Ovary (tissue), 9 donors: ENCODE data around the gene ETS1. TPM values are rescaled to one million over a fixed set of nuclear protein-coding genes. Genes with fewer than 3 reads are reported as not detected.

Experiments
- DNase-seq, 5 donors: peaks; one replicate each; pipeline ENCODE4 v3.0.0-alpha.2; 2019 to 2020
- H3K27ac ChIP-seq, 2 donors: fragments of 200-600 bp; one replicate each; pipeline versions ENCODE4 v1.5.1 to v1.8.0; 2019 to 2022
- H3K27me3 ChIP-seq: fragments of 200-600 bp; one replicate; pipeline ENCODE4 v1.8.0; 2022
- H3K36me3 ChIP-seq: fragments of 200-600 bp; sonication (generic); one replicate; pipeline ENCODE4 v1.5.1; 2019
- H3K4me1 ChIP-seq: one replicate; pipeline ENCODE4 v1.8.1; 2013; ENCODE audit warnings: mild to moderate bottlenecking, moderate library complexity; ENCODE audit not compliant: insufficient read depth
- H3K4me3 ChIP-seq: fragments of 200-600 bp; sonication (generic); one replicate; pipeline ENCODE4 v1.5.1; 2017
- H3K9me3 ChIP-seq, 2 donors: fragments of 200-600 bp in 1 of 2; sonication (generic) in 1 of 2; one replicate each; pipeline versions ENCODE4 v1.5.1 to v1.8.1; 2013 to 2019; ENCODE audit warnings: mild to moderate bottlenecking in 1 of 2, moderate library complexity in 1 of 2
- EP300 ChIP-seq: sonication (generic); formaldehyde crosslinking; IDR thresholded peaks from one replicate; pipeline ENCODE4 v1.6.1; 2017; ENCODE audit warnings: antibody characterized with exemption
- POLR2A ChIP-seq: fragments of 450-650 bp; IDR thresholded peaks from one replicate; pipeline ENCODE4 v1.6.1; 2017; ENCODE audit warnings: antibody characterized with exemption, mild to moderate bottlenecking, moderate library complexity
- WGBS, 3 donors: extraction: QIAGEN DNeasy Blood & Tissue Kit in 1 of 3; methylation state at CpG; one replicate each; pipeline versions ENCODE4 v1.1.5 to v1.1.7; 2013 to 2017; 5-methylcytosine and 5-hydroxymethylcytosine counted together
- intact Hi-C, 4 donors: fragments of 100-400 bp; cut with DNase I; formaldehyde crosslinking; loops; one replicate each; pipeline versions ENCODE4 v1.11.0 to v1.15.1; 2022 to 2023
- polyA plus RNA-seq, 2 donors: library from polyadenylated mRNA; stranded (reverse); fragments of 200-250 nt in 1 of 2; fragments of 350-450 nt in 1 of 2; fragmentation: Illumina TruSeq in 1 of 2; extraction: RNeasy Lipid Tissue Mini Kit (QIAGEN cat#74804) in 1 of 2; gene quantifications; one replicate each; pipeline ENCODE4 v1.2.3, GENCODE V29; 2013 to 2014
- total RNA-seq, 7 donors: library from RNA; depleted of rRNA in 2 of 7; stranded (reverse); fragments of >200 nt in 2 of 7; fragmentation: NEBNext Ultra II Directional in 3 of 7; extraction: Animal tissue kit (Norgen Biotek cat#: 25700) in 3 of 7; gene quantifications; one replicate each; pipeline versions ENCODE4 v1.1.0 to v1.2.4, GENCODE V29; 2016 to 2023
- TF ChIP-seq, protein P1 (sequence below), 3 donors: fragments of 450-650 bp in 2 of 3; fragments of 200-600 bp in 1 of 3; IDR thresholded peaks; one replicate each; pipeline versions ENCODE4 v1.5.1 to v1.8.0; 2016 to 2022; ENCODE audit warnings: antibody characterized with exemption in 3 of 3, mild to moderate bottlenecking in 1 of 3
- donor health status: DM: no; HTN: no; CAD: no; lungs with moderate emphysema.
- donor health status: DM: no; HTN: no; CAD: no.
- donor health status: Bipolar disorder and iron deficiency.
- donor health status: DM: yes; HTN: yes; CAD: no.
- donor health status: DM: no; HTN: no; CAD: no.
- donor health status: DM: yes; HTN: yes; CAD: no.

ETS1 gene
- total and polyA plus RNA-seq, 9 donors: 24.4 to 68.0 (median 40.4) TPM

DNA sequence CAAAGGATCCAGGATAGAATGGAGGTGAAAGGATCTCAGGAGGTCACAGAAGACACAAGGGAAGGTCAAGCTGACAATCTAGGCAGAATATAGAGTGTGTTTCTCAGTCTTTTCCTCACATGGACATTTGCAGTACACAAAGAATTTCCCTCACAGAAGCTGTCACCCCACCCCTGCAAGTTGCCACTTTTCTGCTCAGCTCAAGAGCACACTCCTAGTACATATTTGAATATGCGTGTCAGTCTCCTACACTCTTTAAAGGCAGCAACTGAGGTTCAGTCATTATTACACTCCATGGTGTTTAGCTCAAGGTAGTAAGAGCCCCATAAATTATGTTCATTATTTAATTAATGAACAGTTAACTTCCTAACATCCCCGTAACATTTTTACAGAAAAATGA is 59.1 kb downstream of the ETS1 start:
- DNase-seq: no peak
- H3K4me1 ChIP-seq: peaks cover 1% of the 10 kb centered on the region
- 84 to 90% (median 89%) methylated on average over 2 of the region's 2 CpGs for WGBS, 3 donors
- H3K36me3 ChIP-seq: no peaks in the 10 kb centered on the region
- no peaks in the 10 kb centered on the region for H3K27me3 ChIP-seq
- H3K27ac ChIP-seq: no peak overlapping the region
- intact Hi-C loops: no loop called here
- H3K4me3 ChIP-seq: no peak overlapping the region
- no peaks in the 10 kb centered on the region for H3K9me3 ChIP-seq
- TF ChIP-seq EP300: no peak
- TF ChIP-seq, protein P1, sequence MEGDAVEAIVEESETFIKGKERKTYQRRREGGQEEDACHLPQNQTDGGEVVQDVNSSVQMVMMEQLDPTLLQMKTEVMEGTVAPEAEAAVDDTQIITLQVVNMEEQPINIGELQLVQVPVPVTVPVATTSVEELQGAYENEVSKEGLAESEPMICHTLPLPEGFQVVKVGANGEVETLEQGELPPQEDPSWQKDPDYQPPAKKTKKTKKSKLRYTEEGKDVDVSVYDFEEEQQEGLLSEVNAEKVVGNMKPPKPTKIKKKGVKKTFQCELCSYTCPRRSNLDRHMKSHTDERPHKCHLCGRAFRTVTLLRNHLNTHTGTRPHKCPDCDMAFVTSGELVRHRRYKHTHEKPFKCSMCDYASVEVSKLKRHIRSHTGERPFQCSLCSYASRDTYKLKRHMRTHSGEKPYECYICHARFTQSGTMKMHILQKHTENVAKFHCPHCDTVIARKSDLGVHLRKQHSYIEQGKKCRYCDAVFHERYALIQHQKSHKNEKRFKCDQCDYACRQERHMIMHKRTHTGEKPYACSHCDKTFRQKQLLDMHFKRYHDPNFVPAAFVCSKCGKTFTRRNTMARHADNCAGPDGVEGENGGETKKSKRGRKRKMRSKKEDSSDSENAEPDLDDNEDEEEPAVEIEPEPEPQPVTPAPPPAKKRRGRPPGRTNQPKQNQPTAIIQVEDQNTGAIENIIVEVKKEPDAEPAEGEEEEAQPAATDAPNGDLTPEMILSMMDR (IDR thresholded peaks at IDR 0.05): no peak
- TF ChIP-seq POLR2A: no peak

GRCh38 chr11:128527046-128527445 is 60.3 kb downstream of the ETS1 start:
- Histone ChIP-seq H3K27me3 (no peaks in the 10 kb centered on the region), H3K4me1 (peaks cover 1% of the 10 kb centered on the region), H3K9me3 (no peaks in the 10 kb centered on the region), H3K36me3 (no peaks in the 10 kb centered on the region), H3K4me3 (no peak overlapping the region), H3K27ac (no peak overlapping the region)
- TF ChIP-seq EP300 (no peak), POLR2A (no peak)
- TF ChIP-seq, protein P1 (IDR thresholded peaks at IDR 0.05): no peak
- WGBS, 3 donors: 93 to 98% (median 95%) methylated on average over 2 of the region's 2 CpGs
- intact Hi-C loops: no loop called here
- DNase-seq: no peak

- intact Hi-C loops: no loop called here
- H3K4me1 ChIP-seq: peaks cover 1% of the 10 kb centered on the region
- no peak overlapping the region for H3K27ac ChIP-seq
- DNase-seq: no peak
- H3K4me3 ChIP-seq: no peak overlapping the region
- TF ChIP-seq, protein P1 (IDR thresholded peaks at IDR 0.05): no peak
- TF ChIP-seq EP300: no peak
- TF ChIP-seq POLR2A: no peak
- no peaks in the 10 kb centered on the region for H3K36me3 ChIP-seq
- no peaks in the 10 kb centered on the region for H3K27me3 ChIP-seq
- 3 to 16% (median 13%) methylated on average over 1 of the region's 1 CpG for WGBS, 3 donors
- H3K9me3 ChIP-seq: no peaks in the 10 kb centered on the region
Measured at GRCh38 chr11:128525411-128526243, 61.7 kb downstream of the ETS1 start.

DNA sequence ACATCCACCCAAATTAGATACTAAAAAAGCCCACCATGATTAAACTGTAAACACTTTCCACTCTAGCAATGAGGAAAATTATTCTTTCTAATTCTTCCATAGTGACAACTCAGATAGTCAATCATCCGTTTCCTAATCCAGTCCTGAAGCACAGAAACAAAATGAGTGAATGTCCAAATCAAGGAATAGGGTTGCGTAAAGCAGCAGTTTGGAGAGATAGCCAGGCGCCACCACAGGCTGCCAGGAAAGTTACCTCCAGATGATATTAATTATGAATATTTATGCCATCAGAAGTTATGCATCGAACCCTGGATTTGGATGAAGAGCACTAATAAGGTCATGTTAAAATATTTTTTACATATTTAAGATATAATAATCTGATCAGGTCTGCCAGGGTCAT is 63.2 kb downstream of the ETS1 start:
- H3K27ac ChIP-seq: no peak overlapping the region
- no peaks in the 10 kb centered on the region for H3K27me3 ChIP-seq
- TF ChIP-seq POLR2A: no peak
- TF ChIP-seq, protein P1 (IDR thresholded peaks at IDR 0.05): no peak
- no peak for TF ChIP-seq EP300
- no peaks in the 10 kb centered on the region for H3K4me1 ChIP-seq
- 71 to 80% (median 77%) methylated on average over 4 of the region's 4 CpGs for WGBS, 3 donors
- intact Hi-C loops: no loop called here
- H3K4me3 ChIP-seq: no peak overlapping the region
- no peaks in the 10 kb centered on the region for H3K9me3 ChIP-seq
- no peak for DNase-seq
- H3K36me3 ChIP-seq: no peaks in the 10 kb centered on the region
